H1 (cell line): ENCODE results near the gene NUCB1. TPM values are rescaled to one million over a fixed set of nuclear protein-coding genes. Genes with fewer than 3 reads are reported as not detected.
A peak's percentile ranks its signal among the peaks of the same experiment; 100 is the strongest.

Experiments
- CTCF ChIA-PET: fragments of 300-600 bp; sonication (Branson Sonifier 250); formaldehyde crosslinking; loops from one replicate; lab custom pipeline; 2021; ENCODE audit not compliant: partially characterized antibody; lab: Charles Lee
- POLR2A ChIA-PET: fragments of 300-600 bp; sonication (Branson Sonifier 250); formaldehyde crosslinking; loops from one replicate; lab custom pipeline; 2021; ENCODE audit warnings: inconsistent platforms; ENCODE audit not compliant: partially characterized antibody; lab: Charles Lee
- DNase-seq, 2 experiments: peaks; one replicate each; pipeline versions ENCODE4 v3.0.0 to v3.0.0-alpha.2; 2010 to 2022; ENCODE audit warnings: low spot score in 2 of 2, low read depth in 1 of 2, mixed read lengths in 1 of 2
- FAIRE-seq: peaks from 2 replicates; lab custom pipeline; 2011; peaks lifted over from hg19 to GRCh38; lab: Jason Lieb, UNC
- H2AFZ ChIP-seq: 2 replicates; pipeline ENCODE4 v1.8.1; 2012; ENCODE audit warnings: low read length, inconsistent platforms
- H2AK5ac ChIP-seq: 2 replicates; pipeline ENCODE4 v1.6.1; 2013; ENCODE audit warnings: low read depth, low read length
- H2BK120ac ChIP-seq: replicated peaks from 2 replicates; pipeline ENCODE3; 2013; ENCODE audit warnings: low read depth, low read length, inconsistent platforms
- H2BK12ac ChIP-seq: 2 replicates; pipeline ENCODE4 v1.6.1; 2013; ENCODE audit warnings: low read depth, low read length
- H2BK15ac ChIP-seq: 2 replicates; pipeline ENCODE4 v1.6.1; 2013; ENCODE audit warnings: low read length
- H2BK20ac ChIP-seq: 2 replicates; pipeline ENCODE4 v1.6.1; 2013; ENCODE audit warnings: low read length
- H2BK5ac ChIP-seq: 2 replicates; pipeline ENCODE4 v1.6.1; 2013; ENCODE audit warnings: low read depth, low read length
- H3K14ac ChIP-seq: 2 replicates; pipeline ENCODE4 v1.6.1; 2013; ENCODE audit warnings: inconsistent platforms; ENCODE audit not compliant: insufficient read length
- H3K18ac ChIP-seq: 2 replicates; pipeline ENCODE4 v1.6.1; 2013; ENCODE audit warnings: low read length; ENCODE audit errors: extremely low read depth
- H3K23ac ChIP-seq: 2 replicates; pipeline ENCODE4 v1.6.1; 2013; ENCODE audit warnings: inconsistent platforms; ENCODE audit not compliant: insufficient read length
- H3K23me2 ChIP-seq: 2 replicates; pipeline ENCODE4 v1.6.1; 2013; ENCODE audit warnings: low read depth, low read length
- H3K27ac ChIP-seq: 2 replicates; pipeline ENCODE4 v1.6.1; 2011; ENCODE audit warnings: low read depth, low read length, inconsistent platforms
- H3K27me3 ChIP-seq, 4 experiments: replicated peaks in 1 of 4; 1 replicate in 1 of 4; 2 replicates in 3 of 4; pipeline versions ENCODE4 v1.6.1 to v1.8.1; 2011 to 2013; ENCODE audit warnings: low read length in 3 of 4, mild to moderate bottlenecking in 3 of 4, inconsistent platforms in 2 of 4, mixed read lengths in 2 of 4, moderate library complexity in 1 of 4; ENCODE audit not compliant: control insufficient read depth in 3 of 4, insufficient read depth in 3 of 4; ENCODE audit errors: extremely low read depth in 1 of 4
- H3K36me3 ChIP-seq, 4 experiments: 2 replicates each; pipeline versions ENCODE4 v1.6.1 to v1.8.1; 2011 to 2013; ENCODE audit warnings: mild to moderate bottlenecking in 4 of 4, low read length in 3 of 4, moderate library complexity in 2 of 4, control low read depth in 1 of 4, inconsistent platforms in 1 of 4; ENCODE audit not compliant: insufficient read depth in 4 of 4, control insufficient read depth in 2 of 4
- H3K4ac ChIP-seq: replicated peaks from 2 replicates; pipeline ENCODE3; 2013; ENCODE audit warnings: low read length, low read depth, mixed read lengths, inconsistent platforms; ENCODE audit not compliant: insufficient read length
- H3K4me1 ChIP-seq, 4 experiments: replicated peaks in 1 of 4; 1 replicate in 1 of 4; 2 replicates in 3 of 4; pipeline versions ENCODE4 v1.6.1 to v1.8.1; 2011 to 2013; ENCODE audit warnings: low read length in 3 of 4, inconsistent platforms in 2 of 4, mixed read lengths in 1 of 4; ENCODE audit not compliant: insufficient read depth in 4 of 4, control insufficient read depth in 3 of 4
- H3K4me2 ChIP-seq, 2 experiments: 2 replicates each; pipeline versions ENCODE4 v1.6.1 to v1.8.1; 2011 to 2013; ENCODE audit warnings: low read depth in 2 of 2, low read length in 2 of 2, control low read depth in 1 of 2, inconsistent platforms in 1 of 2, mild to moderate bottlenecking in 1 of 2; ENCODE audit not compliant: insufficient read depth in 1 of 2
- H3K4me3 ChIP-seq, 4 experiments: fragments of 200-600, 300-600 bp in 1 of 4; sonication (generic), shearing (Covaris generic), sonication (Bioruptor Twin) in 1 of 4; 2 replicates each; pipeline versions ENCODE4 v1.5.1 to v1.8.1; 2011 to 2016; ENCODE audit warnings: low read length in 4 of 4, low read depth in 3 of 4, control low read depth in 2 of 4, inconsistent platforms in 2 of 4, mild to moderate bottlenecking in 2 of 4, mixed read lengths in 1 of 4, moderate library complexity in 1 of 4; ENCODE audit not compliant: insufficient read depth in 2 of 4; ENCODE audit errors: extremely low read depth in 1 of 4
- H3K56ac ChIP-seq: replicated peaks from 2 replicates; pipeline ENCODE3; 2013; ENCODE audit warnings: low read depth, mild to moderate bottlenecking, mixed read lengths, low read length, inconsistent platforms; ENCODE audit not compliant: insufficient read length
- H3K79me1 ChIP-seq: 2 replicates; pipeline ENCODE4 v1.6.1; 2013; ENCODE audit warnings: low read depth, low read length, control low read depth
- H3K79me2 ChIP-seq, 2 experiments: 2 replicates each; pipeline versions ENCODE4 v1.6.1 to v1.8.1; 2012 to 2013; ENCODE audit warnings: low read length in 2 of 2, mild to moderate bottlenecking in 2 of 2, inconsistent platforms in 1 of 2; ENCODE audit not compliant: insufficient read depth in 2 of 2, control insufficient read depth in 1 of 2
- H3K9ac ChIP-seq, 4 experiments: replicated peaks in 1 of 4; 1 replicate in 1 of 4; 2 replicates in 3 of 4; pipeline versions ENCODE4 v1.6.1 to v1.8.1; 2011 to 2013; ENCODE audit warnings: low read depth in 3 of 4, low read length in 3 of 4, control low read depth in 2 of 4, mild to moderate bottlenecking in 2 of 4, moderate library complexity in 2 of 4, inconsistent platforms in 1 of 4; ENCODE audit errors: extremely low read depth in 1 of 4
- H3K9me3 ChIP-seq, 2 experiments: 2 replicates each; pipeline versions ENCODE4 v1.6.1 to v1.8.1; 2012 to 2013; ENCODE audit warnings: mild to moderate bottlenecking in 2 of 2, moderate library complexity in 2 of 2, control low read depth in 1 of 2, inconsistent platforms in 1 of 2, low read depth in 1 of 2, low read length in 1 of 2, mixed read lengths in 1 of 2; ENCODE audit not compliant: insufficient read depth in 2 of 2
- H4K20me1 ChIP-seq, 2 experiments: replicated peaks in 1 of 2; 2 replicates each; pipeline versions ENCODE3 to v1.8.1; 2011 to 2013; ENCODE audit warnings: inconsistent platforms in 2 of 2, low read length in 2 of 2, mild to moderate bottlenecking in 1 of 2; ENCODE audit not compliant: insufficient read depth in 2 of 2, control insufficient read depth in 1 of 2
- H4K5ac ChIP-seq: 2 replicates; pipeline ENCODE4 v1.6.1; 2013; ENCODE audit warnings: low read length, low read depth, mixed read lengths, inconsistent platforms; ENCODE audit not compliant: insufficient read length
- H4K8ac ChIP-seq: 2 replicates; pipeline ENCODE4 v1.8.0; 2013; ENCODE audit warnings: mild to moderate bottlenecking, moderate library complexity, low read length, inconsistent platforms; ENCODE audit not compliant: insufficient read depth; ENCODE audit errors: extremely low read depth
- H4K91ac ChIP-seq: replicated peaks from 2 replicates; pipeline ENCODE3; 2013; ENCODE audit warnings: low read length, mixed read lengths, inconsistent platforms; ENCODE audit not compliant: insufficient read length
- BACH1 ChIP-seq: IDR thresholded peaks from 2 replicates; pipeline ENCODE4 v1.6.1; 2012; ENCODE audit warnings: low read length, improper control_type of control experiment
- CHD2 ChIP-seq: IDR thresholded peaks from 2 replicates; pipeline ENCODE4 v1.6.1; 2012; ENCODE audit warnings: low read length, improper control_type of control experiment
- POU5F1 ChIP-seq: IDR thresholded peaks from 2 replicates; pipeline ENCODE4 v1.6.1; 2011; ENCODE audit warnings: low read depth, mild to moderate bottlenecking, low read length, moderate library complexity
- RBBP5 ChIP-seq: IDR thresholded peaks from 2 replicates; pipeline ENCODE4 v1.7.1; 2012; ENCODE audit warnings: low read depth, mild to moderate bottlenecking, inconsistent platforms, low read length, moderate library complexity, borderline replicate concordance
- RFX5 ChIP-seq: IDR thresholded peaks from 2 replicates; pipeline ENCODE4 v1.6.1; 2011; ENCODE audit warnings: low read depth, low read length, improper control_type of control experiment, borderline replicate concordance
- SIN3A ChIP-seq, 2 experiments: IDR thresholded peaks in 1 of 2; conservative IDR thresholded peaks in 1 of 2; 2 replicates each; pipeline ENCODE4 v1.6.1; 2011 to 2012; ENCODE audit warnings: low read length in 2 of 2, improper control_type of control experiment in 1 of 2, low read depth in 1 of 2, mild to moderate bottlenecking in 1 of 2
- SP1 ChIP-seq: IDR thresholded peaks from 2 replicates; pipeline ENCODE4 v1.6.1; 2011; ENCODE audit warnings: low read depth, low read length
- YY1 ChIP-seq: IDR thresholded peaks from 2 replicates; pipeline ENCODE4 v1.6.1; 2011; ENCODE audit warnings: low read depth, mild to moderate bottlenecking, low read length
- WGBS, 2 experiments: shearing (Covaris generic) in 1 of 2; methylation state at CpG; one replicate each; pipeline versions ENCODE4 v1.1.6 to v1.1.7; 2013 to 2015; ENCODE audit warnings: low lambda C conversion rate in 2 of 2, mixed read lengths in 2 of 2, inconsistent platforms in 1 of 2, low coverage in 1 of 2, missing lambda C conversion rate in 1 of 2; ENCODE audit not compliant: insufficient replicate concordance in 2 of 2, insufficient coverage in 1 of 2, insufficient read length in 1 of 2; ENCODE audit errors: extremely low coverage in 1 of 2, missing lambda C conversion rate in 1 of 2; 5-methylcytosine and 5-hydroxymethylcytosine counted together
- polyA plus RNA-seq, 7 experiments: library from polyadenylated mRNA; depleted of rRNA in 3 of 7; stranded (reverse) in 5 of 7; unstranded in 2 of 7; fragments of >200 nt in 5 of 7; fragments of 200-250 nt in 2 of 7; gene quantifications; 1 replicate in 5 of 7; 2 replicates in 1 of 7; 4 replicates in 1 of 7; pipeline versions ENCODE4 v1.2.1 to v1.2.3, GENCODE V29; 2011 to 2013; ENCODE audit warnings: missing spikeins in 2 of 7, mixed read lengths in 2 of 7
- total RNA-seq: library from RNA; stranded (reverse); fragmentation: NEBNext Ultra II Directional; extraction: Animal tissue kit (Norgen Biotek cat#: 25700); gene quantifications from 2 replicates; pipeline ENCODE4 v1.2.1, GENCODE V29; 2021
- TF ChIP-seq, protein P1 (sequence below): IDR thresholded peaks from 2 replicates; pipeline ENCODE4 v1.6.1; 2012; ENCODE audit warnings: inconsistent platforms
- TF ChIP-seq, protein P2 (sequence below): IDR thresholded peaks from 2 replicates; pipeline ENCODE4 v1.6.1; 2011; ENCODE audit warnings: low read depth, mild to moderate bottlenecking, low read length; ENCODE audit not compliant: insufficient read depth

Gene NUCB1
- total and polyA plus RNA-seq, 2 of the 8 experiments (the other 6 are each of a cell fraction or from before 2014, with no cell fraction given): 111 to 121 TPM

DNA sequence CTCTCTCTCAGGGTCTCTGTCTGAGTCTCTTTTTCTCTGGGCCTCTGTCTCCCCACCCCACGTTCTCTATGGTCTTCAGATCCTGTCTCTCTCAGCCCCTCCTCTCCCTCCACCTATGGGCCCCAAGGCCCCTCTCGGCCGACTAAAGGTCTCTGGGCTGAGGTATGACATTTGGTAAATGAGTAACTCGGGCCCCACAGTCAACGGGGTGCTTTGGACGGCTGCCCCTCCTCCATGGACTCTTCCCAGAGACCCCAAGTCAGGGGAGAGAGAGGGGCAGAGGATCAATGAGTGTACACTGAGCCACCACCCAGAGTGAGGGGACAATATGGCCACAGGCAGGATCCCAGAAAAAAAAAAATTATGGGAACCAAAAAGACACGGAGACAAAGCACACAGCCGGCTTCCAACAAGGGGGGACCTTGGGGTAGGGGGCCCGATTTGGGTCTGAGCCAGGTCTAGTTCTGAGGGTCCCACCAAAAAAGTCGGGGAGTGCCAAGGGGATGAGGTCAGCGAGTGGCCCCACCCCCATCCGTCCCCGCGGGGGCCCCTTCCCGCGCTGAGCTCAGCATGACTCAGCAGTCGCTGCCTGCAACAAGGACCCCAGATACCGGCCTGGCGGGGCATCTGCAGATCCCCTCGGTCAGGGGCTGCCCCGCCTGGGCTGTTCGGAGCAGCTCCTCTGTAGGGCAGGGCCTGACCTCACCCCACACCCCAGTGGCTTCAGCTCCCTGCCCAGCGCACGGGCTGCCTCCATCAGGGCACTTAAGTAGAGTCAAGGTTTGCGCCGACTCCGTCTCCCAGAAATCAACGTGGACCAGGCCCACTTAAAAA lies 63.5 kb downstream of the NUCB1 start:
- H4K8ac ChIP-seq: peak overlapping the region; percentile 89
- peak overlapping the region; percentile 91 for H2AK5ac ChIP-seq
- CTCF ChIA-PET: interaction anchor here (0.6 to 1.9 kb wide), 7 partner anchors 8 to 1425 kb away, joined by 3 to 7 read pairs (median 6); partner anchors contain the start of gene RUVBL2
- peaks cover 0 to 13% of the 10 kb centered on the region in 2 experiments; a peak in 2 of 4 replicates for H3K79me2 ChIP-seq
- H3K79me1 ChIP-seq: peaks cover 5% of the 10 kb centered on the region
- peaks cover 3 to 19% of the 10 kb centered on the region in 2 experiments for H4K20me1 ChIP-seq
- peak overlapping the region; percentile 74; the same call in 1 of the 2 replicates for H2BK15ac ChIP-seq
- H4K5ac ChIP-seq: peak overlapping the region; percentile 90
- peak overlapping the region in 3 of 4 experiments; percentile 43 to 80 (median 60); a peak in 6 of 7 replicates for H3K9ac ChIP-seq
- H3K14ac ChIP-seq: no peak overlapping the region
- no peaks in the 10 kb centered on the region for H3K27me3 ChIP-seq
- H2BK20ac ChIP-seq: no peak overlapping the region
- peak overlapping the region; percentile 95 for H3K18ac ChIP-seq
- FAIRE-seq (no peak), DNase-seq (peak; percentile 80 to 88)
- H3K9me3 ChIP-seq: no peaks in the 10 kb centered on the region
- peak overlapping the region; percentile 24 to 59 (median 36) for H3K4me3 ChIP-seq
- H2BK120ac ChIP-seq: peak overlapping the region; percentile 67
- peaks cover 4 to 17% (median 12%) of the 10 kb centered on the region in 4 experiments for H3K4me1 ChIP-seq
- POLR2A ChIA-PET: interaction anchor here (0.6 to 5.4 kb wide), 45 partner anchors 9 to 543 kb away, joined by 3 to 56 read pairs (median 3); partner anchors contain the start of genes BAX, DHDH, GYS1 and NUCB1
- H3K23ac ChIP-seq: no peak overlapping the region
- peak overlapping the region; percentile 96 for H4K91ac ChIP-seq
- peak overlapping the region; percentile 92 for H3K56ac ChIP-seq
- H3K27ac ChIP-seq: peak overlapping the region; percentile 76
- no peak overlapping the region for H2AFZ ChIP-seq
- WGBS, 2 experiments: 11% methylated on average over 28 of the region's 28 CpGs; no CpG with 5 or more reads in 1 of the 2 experiments
- peaks cover 0 to 25% (median 12%) of the 10 kb centered on the region in 4 experiments; a peak in 5 of 8 replicates for H3K36me3 ChIP-seq
- peak overlapping the region; percentile 67 to 99 for H3K4me2 ChIP-seq
- peak overlapping the region; percentile 84 for H2BK12ac ChIP-seq
- peak overlapping the region; percentile 97 for H3K4ac ChIP-seq
- peaks cover 17% of the 10 kb centered on the region; the same call in 1 of the 2 replicates for H3K23me2 ChIP-seq
- peak overlapping the region; percentile 94 for H2BK5ac ChIP-seq
- TF ChIP-seq, protein P1, sequence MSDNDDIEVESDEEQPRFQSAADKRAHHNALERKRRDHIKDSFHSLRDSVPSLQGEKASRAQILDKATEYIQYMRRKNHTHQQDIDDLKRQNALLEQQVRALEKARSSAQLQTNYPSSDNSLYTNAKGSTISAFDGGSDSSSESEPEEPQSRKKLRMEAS: peak; percentile 44
- TF ChIP-seq BACH1 (peak; percentile 100), YY1 (peak; percentile 25; the same call in 1 of the 2 replicates), POU5F1 (no peak), SIN3A (conservative IDR thresholded peaks at IDR 0.05 in 1 of 2, IDR thresholded peaks at IDR 0.05 in 1 of 2; ENCODE audit: low read depth in 1 of 2, low read length in 2 of 2) (no peak; a peak in 1 of 4 replicates), RBBP5 (no peak), SP1 (0 out of 2 replicates have a peak, but pooled peaks have one; percentile 51), RFX5 (no peak), CHD2 (peak; percentile 43; the same call in 1 of the 2 replicates)
- TF ChIP-seq, protein P2, sequence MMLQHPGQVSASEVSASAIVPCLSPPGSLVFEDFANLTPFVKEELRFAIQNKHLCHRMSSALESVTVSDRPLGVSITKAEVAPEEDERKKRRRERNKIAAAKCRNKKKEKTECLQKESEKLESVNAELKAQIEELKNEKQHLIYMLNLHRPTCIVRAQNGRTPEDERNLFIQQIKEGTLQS: no peak
